Measurements from ENCODE around the gene INSR.

The INSR gene

GRCh38 chr19:7226739-7227138 lies 67.5 kb downstream of the INSR start:
- Histone ChIP-seq H3K36me3 (ENCODE audit: control insufficient read depth in 1 of 2, insufficient read depth in 2 of 2, low read length in 2 of 2) (no peaks in the 10 kb centered on the region), H3K9ac (ENCODE audit: low read depth in 1 of 2, low read length in 2 of 2) (no peak overlapping the region), H3K4me3 (ENCODE audit: low read depth in 1 of 2, low read length in 2 of 2) (no peak overlapping the region), H3K9me3 (ENCODE audit: control insufficient read depth in 1 of 2, low read length in 2 of 2) (no peaks in the 10 kb centered on the region), H3K27me3 (ENCODE audit: control insufficient read depth in 1 of 2, insufficient read depth in 2 of 2, low read length in 2 of 2) (no peaks in the 10 kb centered on the region), H3K27ac (ENCODE audit: low read depth, low read length) (no peak overlapping the region), H3K4me1 (ENCODE audit: control insufficient read depth in 1 of 2, insufficient read depth in 2 of 2, low read length in 2 of 2) (no peaks in the 10 kb centered on the region)

GRCh38 chr19:7225741-7226140 lies 68.5 kb downstream of the INSR start:
- no peak overlapping the region for H3K4me3 ChIP-seq (ENCODE audit: low read depth in 1 of 2, low read length in 2 of 2)
- H3K9me3 ChIP-seq (ENCODE audit: control insufficient read depth in 1 of 2, low read length in 2 of 2): no peaks in the 10 kb centered on the region
- no peaks in the 10 kb centered on the region for H3K27me3 ChIP-seq (ENCODE audit: control insufficient read depth in 1 of 2, insufficient read depth in 2 of 2, low read length in 2 of 2)
- no peaks in the 10 kb centered on the region for H3K4me1 ChIP-seq (ENCODE audit: control insufficient read depth in 1 of 2, insufficient read depth in 2 of 2, low read length in 2 of 2)
- H3K27ac ChIP-seq (ENCODE audit: low read depth, low read length): no peak overlapping the region
- no peaks in the 10 kb centered on the region for H3K36me3 ChIP-seq (ENCODE audit: control insufficient read depth in 1 of 2, insufficient read depth in 2 of 2, low read length in 2 of 2)
- H3K9ac ChIP-seq (ENCODE audit: low read depth in 1 of 2, low read length in 2 of 2): no peak overlapping the region

GRCh38 chr19:7224995-7225394 lies 69.2 kb downstream of the INSR start:
- H3K27ac ChIP-seq (ENCODE audit: low read depth, low read length): no peak overlapping the region
- H3K36me3 ChIP-seq (ENCODE audit: control insufficient read depth in 1 of 2, insufficient read depth in 2 of 2, low read length in 2 of 2): no peaks in the 10 kb centered on the region
- no peaks in the 10 kb centered on the region for H3K4me1 ChIP-seq (ENCODE audit: control insufficient read depth in 1 of 2, insufficient read depth in 2 of 2, low read length in 2 of 2)
- no peaks in the 10 kb centered on the region for H3K9me3 ChIP-seq (ENCODE audit: control insufficient read depth in 1 of 2, low read length in 2 of 2)
- no peak overlapping the region for H3K9ac ChIP-seq (ENCODE audit: low read depth in 1 of 2, low read length in 2 of 2)
- no peaks in the 10 kb centered on the region for H3K27me3 ChIP-seq (ENCODE audit: control insufficient read depth in 1 of 2, insufficient read depth in 2 of 2, low read length in 2 of 2)
- no peak overlapping the region for H3K4me3 ChIP-seq (ENCODE audit: low read depth in 1 of 2, low read length in 2 of 2)

- Histone ChIP-seq H3K4me1 (ENCODE audit: control insufficient read depth in 1 of 2, insufficient read depth in 2 of 2, low read length in 2 of 2) (no peaks in the 10 kb centered on the region), H3K36me3 (ENCODE audit: control insufficient read depth in 1 of 2, insufficient read depth in 2 of 2, low read length in 2 of 2) (no peaks in the 10 kb centered on the region), H3K4me3 (ENCODE audit: low read depth in 1 of 2, low read length in 2 of 2) (peak overlapping the region in 1 of 2 donors; percentile 15), H3K9ac (ENCODE audit: low read depth in 1 of 2, low read length in 2 of 2) (no peak overlapping the region), H3K27me3 (ENCODE audit: control insufficient read depth in 1 of 2, insufficient read depth in 2 of 2, low read length in 2 of 2) (no peaks in the 10 kb centered on the region), H3K9me3 (ENCODE audit: control insufficient read depth in 1 of 2, low read length in 2 of 2) (no peaks in the 10 kb centered on the region), H3K27ac (ENCODE audit: low read depth, low read length) (no peak overlapping the region)
These were observed 70.0 kb downstream of the INSR start for GRCh38 chr19:7224209-7224686.

GRCh38 chr19:7223429-7223828 lies 70.8 kb downstream of the INSR start:
- H3K4me3 ChIP-seq (ENCODE audit: low read depth in 1 of 2, low read length in 2 of 2): no peak overlapping the region
- no peak overlapping the region for H3K9ac ChIP-seq (ENCODE audit: low read depth in 1 of 2, low read length in 2 of 2)
- no peaks in the 10 kb centered on the region for H3K9me3 ChIP-seq (ENCODE audit: control insufficient read depth in 1 of 2, low read length in 2 of 2)
- H3K27me3 ChIP-seq (ENCODE audit: control insufficient read depth in 1 of 2, insufficient read depth in 2 of 2, low read length in 2 of 2): no peaks in the 10 kb centered on the region
- H3K27ac ChIP-seq (ENCODE audit: low read depth, low read length): no peak overlapping the region
- H3K36me3 ChIP-seq (ENCODE audit: control insufficient read depth in 1 of 2, insufficient read depth in 2 of 2, low read length in 2 of 2): no peaks in the 10 kb centered on the region
- H3K4me1 ChIP-seq (ENCODE audit: control insufficient read depth in 1 of 2, insufficient read depth in 2 of 2, low read length in 2 of 2): no peaks in the 10 kb centered on the region

GRCh38 chr19:7219056-7219455 lies 75.2 kb downstream of the INSR start:
- Histone ChIP-seq H3K36me3 (ENCODE audit: control insufficient read depth in 1 of 2, insufficient read depth in 2 of 2, low read length in 2 of 2) (no peaks in the 10 kb centered on the region), H3K4me1 (ENCODE audit: control insufficient read depth in 1 of 2, insufficient read depth in 2 of 2, low read length in 2 of 2) (no peaks in the 10 kb centered on the region), H3K9me3 (ENCODE audit: control insufficient read depth in 1 of 2, low read length in 2 of 2) (no peaks in the 10 kb centered on the region), H3K4me3 (ENCODE audit: low read depth in 1 of 2, low read length in 2 of 2) (no peak overlapping the region), H3K27me3 (ENCODE audit: control insufficient read depth in 1 of 2, insufficient read depth in 2 of 2, low read length in 2 of 2) (no peaks in the 10 kb centered on the region), H3K9ac (ENCODE audit: low read depth in 1 of 2, low read length in 2 of 2) (no peak overlapping the region), H3K27ac (ENCODE audit: low read depth, low read length) (no peak overlapping the region)

GRCh38 chr19:7217861-7218260 lies 76.4 kb downstream of the INSR start:
- H3K4me3 ChIP-seq (ENCODE audit: low read depth in 1 of 2, low read length in 2 of 2): no peak overlapping the region
- H3K9me3 ChIP-seq (ENCODE audit: control insufficient read depth in 1 of 2, low read length in 2 of 2): no peaks in the 10 kb centered on the region
- H3K9ac ChIP-seq (ENCODE audit: low read depth in 1 of 2, low read length in 2 of 2): no peak overlapping the region
- H3K27me3 ChIP-seq (ENCODE audit: control insufficient read depth in 1 of 2, insufficient read depth in 2 of 2, low read length in 2 of 2): no peaks in the 10 kb centered on the region
- no peaks in the 10 kb centered on the region for H3K36me3 ChIP-seq (ENCODE audit: control insufficient read depth in 1 of 2, insufficient read depth in 2 of 2, low read length in 2 of 2)
- no peaks in the 10 kb centered on the region for H3K4me1 ChIP-seq (ENCODE audit: control insufficient read depth in 1 of 2, insufficient read depth in 2 of 2, low read length in 2 of 2)
- no peak overlapping the region for H3K27ac ChIP-seq (ENCODE audit: low read depth, low read length)

GRCh38 chr19:7216373-7216902 lies 77.8 kb downstream of the INSR start:
- Histone ChIP-seq H3K27ac (ENCODE audit: low read depth, low read length) (no peak overlapping the region), H3K4me3 (ENCODE audit: low read depth in 1 of 2, low read length in 2 of 2) (no peak overlapping the region), H3K36me3 (ENCODE audit: control insufficient read depth in 1 of 2, insufficient read depth in 2 of 2, low read length in 2 of 2) (no peaks in the 10 kb centered on the region), H3K4me1 (ENCODE audit: control insufficient read depth in 1 of 2, insufficient read depth in 2 of 2, low read length in 2 of 2) (peaks cover 7% of the 10 kb centered on the region in 2 donors), H3K9me3 (ENCODE audit: control insufficient read depth in 1 of 2, low read length in 2 of 2) (no peaks in the 10 kb centered on the region), H3K27me3 (ENCODE audit: control insufficient read depth in 1 of 2, insufficient read depth in 2 of 2, low read length in 2 of 2) (no peaks in the 10 kb centered on the region), H3K9ac (ENCODE audit: low read depth in 1 of 2, low read length in 2 of 2) (no peak overlapping the region)

GRCh38 chr19:7215176-7215575 lies 79.0 kb downstream of the INSR start:
- no peak overlapping the region for H3K27ac ChIP-seq (ENCODE audit: low read depth, low read length)
- H3K27me3 ChIP-seq (ENCODE audit: control insufficient read depth in 1 of 2, insufficient read depth in 2 of 2, low read length in 2 of 2): no peaks in the 10 kb centered on the region
- H3K36me3 ChIP-seq (ENCODE audit: control insufficient read depth in 1 of 2, insufficient read depth in 2 of 2, low read length in 2 of 2): no peaks in the 10 kb centered on the region
- peaks cover 7 to 10% of the 10 kb centered on the region in 2 donors for H3K4me1 ChIP-seq (ENCODE audit: control insufficient read depth in 1 of 2, insufficient read depth in 2 of 2, low read length in 2 of 2)
- no peaks in the 10 kb centered on the region for H3K9me3 ChIP-seq (ENCODE audit: control insufficient read depth in 1 of 2, low read length in 2 of 2)
- H3K9ac ChIP-seq (ENCODE audit: low read depth in 1 of 2, low read length in 2 of 2): no peak overlapping the region
- H3K4me3 ChIP-seq (ENCODE audit: low read depth in 1 of 2, low read length in 2 of 2): no peak overlapping the region

- H3K36me3 ChIP-seq (ENCODE audit: control insufficient read depth in 1 of 2, insufficient read depth in 2 of 2, low read length in 2 of 2): no peaks in the 10 kb centered on the region
- no peaks in the 10 kb centered on the region for H3K27me3 ChIP-seq (ENCODE audit: control insufficient read depth in 1 of 2, insufficient read depth in 2 of 2, low read length in 2 of 2)
- H3K4me1 ChIP-seq (ENCODE audit: control insufficient read depth in 1 of 2, insufficient read depth in 2 of 2, low read length in 2 of 2): peaks cover 7 to 10% of the 10 kb centered on the region in 2 donors
These were observed 79.7 kb downstream of the INSR start for GRCh38 chr19:7214324-7215089.

More at GRCh38 chr19:7214324-7215089, 79.7 kb downstream of the INSR start:
- H3K27ac ChIP-seq (ENCODE audit: low read depth, low read length): no peak overlapping the region
- no peak overlapping the region for H3K4me3 ChIP-seq (ENCODE audit: low read depth in 1 of 2, low read length in 2 of 2)
- H3K9me3 ChIP-seq (ENCODE audit: control insufficient read depth in 1 of 2, low read length in 2 of 2): no peaks in the 10 kb centered on the region
- no peak overlapping the region for H3K9ac ChIP-seq (ENCODE audit: low read depth in 1 of 2, low read length in 2 of 2)
